SJCRH30 (cell line): Measurements from ENCODE around the gene TMEM201. TPM values are rescaled to one million over a fixed set of nuclear protein-coding genes. Genes with fewer than 3 reads are reported as not detected.
A peak's percentile ranks its signal among the peaks of the same experiment; 100 is the strongest.

Experiments used
- DNase-seq, 2 experiments: peaks; one replicate each; pipeline ENCODE4 v3.0.0-alpha.2; 2015 to 2020
- H3K27ac ChIP-seq: fragments of 250-450 bp; sonication (Bioruptor Pico); 2 replicates; pipeline ENCODE4 v1.5.1; 2020; ENCODE audit warnings: mild to moderate bottlenecking, moderate library complexity
- H3K27me3 ChIP-seq: fragments of 250-450 bp; sonication (Bioruptor Pico); 2 replicates; pipeline ENCODE4 v1.5.1; 2020; ENCODE audit warnings: mild to moderate bottlenecking, moderate library complexity
- H3K36me3 ChIP-seq: fragments of 250-450 bp; sonication (Bioruptor Pico); 2 replicates; pipeline ENCODE4 v1.5.1; 2020; ENCODE audit warnings: mild to moderate bottlenecking, moderate library complexity
- H3K4me1 ChIP-seq: fragments of 250-450 bp; sonication (Bioruptor Pico); 2 replicates; pipeline ENCODE4 v1.5.1; 2020; ENCODE audit warnings: mild to moderate bottlenecking, moderate library complexity
- H3K4me3 ChIP-seq: fragments of 250-450 bp; sonication (Bioruptor Pico); 2 replicates; pipeline ENCODE4 v1.5.1; 2020; ENCODE audit warnings: mild to moderate bottlenecking, moderate library complexity
- H3K9me3 ChIP-seq: fragments of 250-450 bp; sonication (Bioruptor Pico); replicated peaks from 2 replicates; pipeline ENCODE4 v1.5.1; 2020; ENCODE audit warnings: mild to moderate bottlenecking, moderate library complexity
- total RNA-seq: library from RNA; depleted of rRNA; stranded (reverse); fragments of >200 nt; shearing (Covaris generic); gene quantifications from 2 replicates; pipeline ENCODE4 v1.2.3, GENCODE V29; 2014

TMEM201 gene
- total RNA-seq, 1 experiment from 2014 or later, result 43.1 TPM

- no peak for DNase-seq
- Histone ChIP-seq H3K27me3 (no peaks in the 10 kb centered on the region), H3K4me3 (no peak overlapping the region), H3K4me1 (peaks cover 4% of the 10 kb centered on the region; the same call in 1 of the 2 replicates), H3K9me3 (peaks cover 6% of the 10 kb centered on the region; the same call in 1 of the 2 replicates), H3K27ac (no peak overlapping the region), H3K36me3 (no peaks in the 10 kb centered on the region)
Measured at GRCh38 chr1:9631613-9632012, 42.9 kb downstream of the TMEM201 start.

GRCh38 chr1:9633493-9633892 is 44.8 kb downstream of the TMEM201 start:
- no peak overlapping the region for H3K27ac ChIP-seq
- H3K4me1 ChIP-seq, result peaks cover 4% of the 10 kb centered on the region; the same call in 1 of the 2 replicates
- H3K36me3 ChIP-seq, result no peaks in the 10 kb centered on the region
- H3K4me3 ChIP-seq, result no peak overlapping the region
- H3K27me3 ChIP-seq, result no peaks in the 10 kb centered on the region
- peaks cover 6% of the 10 kb centered on the region; the same call in 1 of the 2 replicates for H3K9me3 ChIP-seq
- no peak for DNase-seq

- Histone ChIP-seq H3K27me3 (no peaks in the 10 kb centered on the region), H3K27ac (no peak overlapping the region), H3K9me3 (peaks cover 6% of the 10 kb centered on the region; the same call in 1 of the 2 replicates), H3K36me3 (no peaks in the 10 kb centered on the region), H3K4me3 (no peak overlapping the region), H3K4me1 (no peaks in the 10 kb centered on the region; the same call in 1 of the 2 replicates)
- no peak for DNase-seq
Measured at GRCh38 chr1:9634582-9634981, 45.9 kb downstream of the TMEM201 start.

GRCh38 chr1:9639227-9639626 is 50.5 kb downstream of the TMEM201 start:
- Histone ChIP-seq H3K27me3 (no peaks in the 10 kb centered on the region), H3K27ac (no peak overlapping the region), H3K9me3 (peaks cover 6% of the 10 kb centered on the region; the same call in 1 of the 2 replicates), H3K36me3 (no peaks in the 10 kb centered on the region), H3K4me3 (no peak overlapping the region), H3K4me1 (no peaks in the 10 kb centered on the region)
- no peak for DNase-seq

- H3K4me1 ChIP-seq, result peaks cover 4% of the 10 kb centered on the region; the same call in 1 of the 2 replicates
- no peak overlapping the region for H3K4me3 ChIP-seq
- no peak overlapping the region for H3K27ac ChIP-seq
- H3K27me3 ChIP-seq, result peaks cover 8% of the 10 kb centered on the region
- DNase-seq, result no peak
- H3K36me3 ChIP-seq, result no peaks in the 10 kb centered on the region
- no peaks in the 10 kb centered on the region for H3K9me3 ChIP-seq
Measured at GRCh38 chr1:9643351-9644256, 54.9 kb downstream of the TMEM201 start.

GRCh38 chr1:9646037-9646436 is 57.3 kb downstream of the TMEM201 start:
- Histone ChIP-seq H3K36me3 (no peaks in the 10 kb centered on the region), H3K4me1 (peaks cover 4% of the 10 kb centered on the region; the same call in 1 of the 2 replicates), H3K27ac (no peak overlapping the region), H3K9me3 (no peaks in the 10 kb centered on the region), H3K27me3 (peaks cover 22% of the 10 kb centered on the region), H3K4me3 (no peak overlapping the region)
- DNase-seq, result no peak

- DNase-seq, result no peak
- no peaks in the 10 kb centered on the region for H3K36me3 ChIP-seq
- H3K27me3 ChIP-seq, result peaks cover 27% of the 10 kb centered on the region
- H3K4me3 ChIP-seq, result no peak overlapping the region
- H3K27ac ChIP-seq, result no peak overlapping the region
- H3K9me3 ChIP-seq, result no peaks in the 10 kb centered on the region
- H3K4me1 ChIP-seq, result peaks cover 4% of the 10 kb centered on the region; the same call in 1 of the 2 replicates
Measured at GRCh38 chr1:9648171-9648570, 59.5 kb downstream of the TMEM201 start.

GRCh38 chr1:9649769-9650168 is 61.1 kb downstream of the TMEM201 start:
- Histone ChIP-seq H3K27ac (no peak overlapping the region), H3K4me3 (no peak overlapping the region), H3K9me3 (no peaks in the 10 kb centered on the region), H3K36me3 (no peaks in the 10 kb centered on the region), H3K27me3 (peaks cover 30% of the 10 kb centered on the region), H3K4me1 (peaks cover 4% of the 10 kb centered on the region; the same call in 1 of the 2 replicates)
- DNase-seq, result no peak

- peaks cover 4% of the 10 kb centered on the region; the same call in 1 of the 2 replicates for H3K4me1 ChIP-seq
- peak overlapping the region; percentile 51 for H3K4me3 ChIP-seq
- no peak overlapping the region for H3K27ac ChIP-seq
- DNase-seq, result no peak
- peaks cover 30% of the 10 kb centered on the region for H3K27me3 ChIP-seq
- H3K9me3 ChIP-seq, result no peaks in the 10 kb centered on the region
- H3K36me3 ChIP-seq, result no peaks in the 10 kb centered on the region
Measured at GRCh38 chr1:9651220-9651564, 62.5 kb downstream of the TMEM201 start.

GRCh38 chr1:9651565-9652378 is 63.1 kb downstream of the TMEM201 start, which contains the start of gene PIK3CD:
Gene PIK3CD (plus strand): TSS chr1:9651731. CDS start chr1:9710456, 58,725 bp downstream.
- H3K27ac ChIP-seq, result no peak within 1 kb of the TSS
- no peaks in the 10 kb centered on the region for H3K36me3 ChIP-seq
- peaks cover 30% of the 10 kb centered on the region for H3K27me3 ChIP-seq
- peaks cover 4% of the 10 kb centered on the region; the same call in 1 of the 2 replicates for H3K4me1 ChIP-seq
- DNase-seq, result peak; percentile 29 to 42
- no peaks in the 10 kb centered on the region for H3K9me3 ChIP-seq
- peak within 1 kb of the TSS; percentile 51 for H3K4me3 ChIP-seq

GRCh38 chr1:9652379-9653209 is 63.9 kb downstream of the TMEM201 start:
- Histone ChIP-seq H3K36me3 (no peaks in the 10 kb centered on the region), H3K27ac (no peak overlapping the region), H3K9me3 (no peaks in the 10 kb centered on the region), H3K4me3 (peak overlapping the region; percentile 51), H3K27me3 (peaks cover 30% of the 10 kb centered on the region), H3K4me1 (peaks cover 4% of the 10 kb centered on the region; the same call in 1 of the 2 replicates)
- DNase-seq, result no peak

GRCh38 chr1:9653210-9653490 is 64.4 kb downstream of the TMEM201 start:
- Histone ChIP-seq H3K27me3 (peaks cover 27% of the 10 kb centered on the region), H3K36me3 (no peaks in the 10 kb centered on the region), H3K4me3 (no peak overlapping the region), H3K4me1 (no peaks in the 10 kb centered on the region; the same call in 1 of the 2 replicates), H3K27ac (no peak overlapping the region), H3K9me3 (no peaks in the 10 kb centered on the region)
- DNase-seq, result no peak

GRCh38 chr1:9653491-9654050 is 64.9 kb downstream of the TMEM201 start:
- no peaks in the 10 kb centered on the region for H3K36me3 ChIP-seq
- no peak overlapping the region for H3K27ac ChIP-seq
- DNase-seq, result no peak
- H3K9me3 ChIP-seq, result no peaks in the 10 kb centered on the region
- H3K4me3 ChIP-seq, result no peak overlapping the region
- peaks cover 24% of the 10 kb centered on the region for H3K27me3 ChIP-seq
- no peaks in the 10 kb centered on the region for H3K4me1 ChIP-seq
